Fibroblast of skin of abdomen (primary cell): ENCODE results near the gene OR52K2.
"Not testable (repeated sequence)": the region's sequence is repeated elsewhere in the genome, so short reads cannot be mapped to it uniquely, and the experiment has no call there.

Experiments
- DNase-seq: peaks from one replicate; pipeline ENCODE4 v3.0.0-alpha.2; 2013

Gene OR52K2

GRCh38 chr11:4480577-4481239 is 31.6 kb downstream of the OR52K2 start:
- DNase-seq, result peak; percentile 18

DNA sequence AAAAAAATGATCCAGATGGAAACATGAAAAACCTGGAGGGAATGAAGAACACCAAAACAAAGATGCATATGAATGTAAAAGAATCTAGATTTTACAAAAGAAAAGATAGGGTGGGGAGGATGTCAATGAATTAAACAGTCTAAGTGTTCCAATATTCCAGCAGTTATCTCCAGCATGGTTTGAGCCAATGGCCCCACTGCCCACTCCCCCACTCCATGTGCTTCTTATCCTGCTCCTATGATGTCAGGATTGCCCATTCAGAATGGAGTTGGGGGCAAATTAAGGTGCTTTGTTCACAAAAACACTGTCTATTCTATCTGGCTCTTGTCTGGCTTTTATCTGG is 32.1 kb downstream of the OR52K2 start:
- no peak for DNase-seq

DNA sequence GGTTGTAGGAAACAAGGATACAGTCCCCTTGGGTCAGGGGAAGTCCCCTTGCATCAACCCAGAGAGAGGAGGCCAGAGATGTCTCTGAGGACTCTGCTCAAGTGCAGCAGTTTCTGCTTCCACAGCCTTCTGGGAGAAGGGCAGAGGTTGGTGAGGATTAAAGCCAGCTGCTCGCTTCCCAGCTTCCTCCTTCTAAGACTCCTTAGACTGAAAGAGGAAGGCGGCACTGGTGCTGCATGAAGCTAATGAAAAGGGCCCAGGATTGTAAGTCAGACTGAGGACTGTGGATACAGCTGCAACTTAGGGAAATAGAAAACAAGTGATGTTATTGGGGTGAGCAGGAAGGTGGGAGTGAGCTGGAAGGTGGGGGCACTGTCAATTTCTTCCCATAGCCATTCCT is 33.4 kb downstream of the OR52K2 start, which contains the start of gene OR52K1:
Gene OR52K1, plus strand, starts transcription at position 202 of the 400 bp plus-strand sequence. CDS start 6,255 bp downstream, outside the sequence.
- no peak for DNase-seq

DNA sequence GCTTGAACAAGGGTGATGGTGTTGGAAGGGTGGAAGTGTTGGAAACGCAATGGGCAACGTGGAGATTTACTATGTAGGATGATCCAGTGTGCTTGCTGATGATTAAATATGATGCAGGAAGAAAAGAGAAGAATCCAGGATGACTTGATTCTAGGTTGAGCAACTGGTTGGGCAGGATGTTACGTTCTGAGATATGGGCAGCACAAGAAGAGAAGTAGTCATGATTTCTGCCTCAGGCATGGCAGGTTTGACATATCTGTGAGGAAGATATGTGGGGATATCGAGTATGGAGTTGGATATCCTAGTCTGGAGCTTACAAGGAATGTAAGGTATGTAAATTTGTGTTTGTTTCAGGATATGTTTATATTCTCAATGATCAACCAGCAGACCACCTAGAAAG is 35.2 kb downstream of the OR52K2 start:
- no peak for DNase-seq

DNA sequence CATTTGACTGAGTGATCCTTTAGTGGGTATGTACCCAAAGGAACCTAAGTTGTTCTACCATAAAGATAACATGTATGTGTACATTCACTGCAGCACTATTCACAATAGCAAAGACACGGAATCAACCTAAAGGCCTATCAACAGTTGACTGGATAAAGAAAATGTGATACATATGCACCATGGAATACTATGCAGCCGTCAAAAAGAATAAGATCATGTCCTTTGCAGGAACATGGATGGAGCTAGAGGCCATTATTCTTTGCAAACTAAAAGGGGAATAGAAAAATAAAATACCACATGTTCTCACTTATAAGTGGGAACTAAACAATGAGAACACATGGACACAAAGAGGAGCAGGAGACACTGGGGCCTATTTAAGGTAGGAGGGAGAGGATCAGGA is 42.3 kb downstream of the OR52K2 start:
- DNase-seq, result not testable (repeated sequence)

- no peak for DNase-seq
These were observed 42.9 kb downstream of the OR52K2 start for GRCh38 chr11:4491878-4492606.

DNA sequence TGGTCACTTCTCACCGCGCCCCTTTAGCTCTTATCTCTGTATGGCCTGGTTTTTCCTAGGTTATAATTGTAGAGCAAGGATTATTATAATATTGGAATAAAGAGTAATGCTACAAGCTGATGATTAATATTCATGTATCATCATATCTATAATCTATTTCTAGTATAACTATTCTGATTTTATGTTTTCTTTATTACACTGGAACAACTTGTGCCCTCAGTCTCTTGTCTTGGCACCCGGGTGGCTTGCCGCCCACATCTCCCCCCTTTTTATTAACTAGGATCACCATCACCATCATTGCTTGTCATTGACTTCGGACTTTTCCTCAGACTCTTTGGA is 44.4 kb downstream of the OR52K2 start:
- no peak for DNase-seq

DNA sequence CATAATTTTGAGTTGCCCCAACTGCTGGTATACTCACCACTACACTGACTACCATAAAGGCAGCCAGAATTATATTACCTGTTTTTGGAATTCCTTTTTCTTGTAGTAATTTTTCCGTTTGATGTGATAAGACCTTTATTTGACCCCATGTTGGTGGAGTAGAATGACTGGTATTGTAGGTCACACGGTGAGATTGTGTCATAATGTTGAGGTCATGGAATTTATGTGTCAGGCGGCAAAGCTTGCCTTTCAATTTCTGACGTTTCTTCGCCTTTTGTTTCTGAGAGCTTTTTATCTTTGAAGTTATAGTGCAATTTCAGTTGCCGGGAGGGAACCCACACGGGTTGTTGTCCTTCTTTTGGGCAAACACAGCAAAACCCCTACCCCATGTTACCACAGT is 46.4 kb downstream of the OR52K2 start:
- DNase-seq, result no peak

GRCh38 chr11:4495986-4496385 is 46.9 kb downstream of the OR52K2 start:
- no peak for DNase-seq

DNA sequence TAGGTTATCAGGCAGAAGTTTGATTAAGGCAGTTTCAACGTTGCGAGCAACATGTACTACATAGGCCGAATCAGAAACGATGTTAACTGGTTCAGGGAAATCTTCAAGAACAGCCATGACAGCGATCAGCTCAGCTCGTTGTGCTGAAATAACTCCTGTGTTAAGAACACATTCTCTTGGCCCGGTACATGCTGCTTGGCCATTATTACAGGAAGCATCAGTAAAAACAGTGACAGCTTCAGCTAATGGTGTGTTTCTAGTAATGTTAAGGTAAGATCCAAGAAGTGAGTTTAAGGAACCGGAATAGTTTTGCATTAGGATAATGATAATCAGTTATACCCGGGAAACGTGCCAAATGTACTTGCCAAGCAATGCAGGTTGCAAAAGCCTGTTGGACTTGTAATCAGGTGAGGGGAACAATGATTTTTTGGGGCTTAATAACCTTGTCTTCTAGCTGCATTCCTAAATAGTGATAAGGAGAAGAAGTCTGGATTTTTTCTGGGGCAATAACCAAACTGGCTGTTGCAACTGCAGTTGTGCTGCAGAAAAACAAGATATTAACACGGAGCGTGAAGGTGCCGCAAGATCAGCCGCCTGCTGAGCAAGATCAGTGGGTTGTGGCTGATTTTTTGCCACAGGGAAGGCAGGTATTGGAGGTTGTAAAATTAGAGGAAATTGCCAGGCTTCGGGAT is 47.6 kb downstream of the OR52K2 start:
- DNase-seq, result no peak
